IPS-15b (cell line): ENCODE results near the gene PROM1.

Experiments used
- H3K27me3 ChIP-seq: one replicate; pipeline ENCODE4 v1.6.1; 2013; ENCODE audit warnings: low read length; ENCODE audit not compliant: control insufficient read depth, insufficient read depth
- H3K36me3 ChIP-seq: one replicate; pipeline ENCODE4 v1.6.1; 2013; ENCODE audit warnings: low read length; ENCODE audit not compliant: control insufficient read depth, insufficient read depth
- H3K4me1 ChIP-seq: one replicate; pipeline ENCODE4 v1.6.1; 2013; ENCODE audit warnings: mild to moderate bottlenecking, low read length; ENCODE audit not compliant: control insufficient read depth, insufficient read depth
- H3K4me3 ChIP-seq: one replicate; pipeline ENCODE4 v1.5.1; 2013; ENCODE audit warnings: low read depth, low read length
- H3K9ac ChIP-seq: one replicate; pipeline ENCODE4 v1.6.1; 2013; ENCODE audit warnings: low read depth, mild to moderate bottlenecking, low read length
- H3K9me3 ChIP-seq: one replicate; pipeline ENCODE4 v1.6.1; 2013; ENCODE audit warnings: mild to moderate bottlenecking, low read length; ENCODE audit not compliant: control insufficient read depth, insufficient read depth

The PROM1 gene

DNA sequence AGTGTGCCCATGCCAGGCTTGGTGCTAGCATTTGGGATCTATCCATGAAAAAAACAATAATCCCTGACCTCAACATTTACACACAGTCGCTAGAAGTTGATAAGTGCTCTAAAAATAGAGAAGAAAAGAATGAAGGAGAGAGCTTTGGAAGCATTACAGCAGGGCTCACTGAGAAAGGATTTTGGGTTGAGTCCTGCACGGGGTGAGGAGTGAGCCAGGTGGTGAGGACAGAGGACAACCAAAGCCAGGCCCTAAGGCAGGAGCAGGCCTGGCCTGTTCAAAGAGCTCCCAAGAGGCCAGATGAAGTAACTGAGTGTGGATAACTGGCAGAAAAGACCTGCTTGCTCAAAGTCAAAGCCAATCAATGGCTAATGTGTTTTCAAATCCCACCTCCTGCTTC lies 20.7 kb upstream of the PROM1 start:
- no peak overlapping the region for H3K4me3 ChIP-seq
- H3K9ac ChIP-seq, result no peak overlapping the region
- H3K27me3 ChIP-seq, result no peaks in the 10 kb centered on the region
- H3K9me3 ChIP-seq, result no peaks in the 10 kb centered on the region
- H3K36me3 ChIP-seq, result no peaks in the 10 kb centered on the region
- no peaks in the 10 kb centered on the region for H3K4me1 ChIP-seq

GRCh38 chr4:16102356-16102755 lies 18.5 kb upstream of the PROM1 start:
- no peaks in the 10 kb centered on the region for H3K27me3 ChIP-seq
- no peak overlapping the region for H3K4me3 ChIP-seq
- H3K9ac ChIP-seq, result no peak overlapping the region
- H3K9me3 ChIP-seq, result no peaks in the 10 kb centered on the region
- H3K4me1 ChIP-seq, result no peaks in the 10 kb centered on the region
- no peaks in the 10 kb centered on the region for H3K36me3 ChIP-seq

DNA sequence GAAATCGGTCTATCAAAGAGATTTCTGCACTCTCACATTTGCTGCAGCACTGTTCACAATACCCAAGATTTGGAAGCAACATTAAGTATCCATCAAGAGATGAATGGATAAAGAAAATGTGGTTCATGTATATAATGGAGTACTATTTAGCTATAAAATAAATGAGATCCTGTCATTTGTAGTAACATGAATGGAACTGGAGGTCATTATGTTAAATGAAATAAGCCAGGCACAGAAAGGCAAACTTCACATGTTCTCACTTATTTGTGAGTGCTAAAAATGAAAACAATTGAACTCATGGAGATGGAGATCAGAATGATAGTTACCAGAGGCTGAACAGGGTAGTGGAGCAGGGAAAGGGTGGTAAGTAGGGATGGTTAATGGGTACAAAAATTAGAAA lies 17.0 kb upstream of the PROM1 start:
- no peaks in the 10 kb centered on the region for H3K27me3 ChIP-seq
- no peak overlapping the region for H3K4me3 ChIP-seq
- no peaks in the 10 kb centered on the region for H3K4me1 ChIP-seq
- H3K9ac ChIP-seq, result no peak overlapping the region
- no peaks in the 10 kb centered on the region for H3K9me3 ChIP-seq
- no peaks in the 10 kb centered on the region for H3K36me3 ChIP-seq

GRCh38 chr4:16092682-16093319 lies 9.0 kb upstream of the PROM1 start:
- Histone ChIP-seq H3K27me3 (peaks cover 3% of the 10 kb centered on the region), H3K36me3 (no peaks in the 10 kb centered on the region), H3K9ac (no peak overlapping the region), H3K4me1 (no peaks in the 10 kb centered on the region), H3K9me3 (no peaks in the 10 kb centered on the region), H3K4me3 (no peak overlapping the region)

DNA sequence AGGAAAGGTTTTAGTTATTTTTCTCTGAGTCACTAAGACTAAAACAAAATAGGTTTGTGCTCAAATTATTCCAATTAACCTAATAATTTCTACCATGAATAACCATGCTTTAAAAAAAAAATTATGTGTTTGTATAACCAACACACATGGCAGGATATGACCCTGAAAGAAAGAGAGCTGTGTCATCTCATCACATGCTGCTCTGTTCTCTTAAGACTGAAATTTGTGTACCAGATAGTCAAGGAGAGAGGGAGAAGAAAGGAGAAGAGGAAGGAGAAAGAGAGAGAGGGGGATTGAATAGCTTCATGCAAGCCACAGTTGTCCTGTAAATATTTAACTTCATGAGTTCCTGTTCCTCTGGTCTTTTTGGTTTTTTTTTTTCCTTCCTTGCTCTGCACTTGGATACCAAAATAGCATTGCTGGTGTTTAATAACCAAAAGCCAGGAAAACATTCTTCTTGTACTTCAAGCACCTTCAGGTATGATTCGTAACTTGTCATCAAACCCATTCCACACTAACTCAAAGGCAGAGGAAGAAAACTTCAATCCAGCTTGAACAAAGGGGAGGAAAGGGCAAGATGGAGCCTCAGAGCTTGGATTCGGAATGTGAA lies 6.4 kb upstream of the PROM1 start:
- H3K4me1 ChIP-seq, result no peaks in the 10 kb centered on the region
- H3K9me3 ChIP-seq, result no peaks in the 10 kb centered on the region
- no peak overlapping the region for H3K9ac ChIP-seq
- no peaks in the 10 kb centered on the region for H3K36me3 ChIP-seq
- peaks cover 25% of the 10 kb centered on the region for H3K27me3 ChIP-seq
- H3K4me3 ChIP-seq, result no peak overlapping the region

GRCh38 chr4:16089156-16089555 lies 5.3 kb upstream of the PROM1 start:
- H3K4me1 ChIP-seq, result no peaks in the 10 kb centered on the region
- H3K9me3 ChIP-seq, result no peaks in the 10 kb centered on the region
- no peak overlapping the region for H3K4me3 ChIP-seq
- peaks cover 35% of the 10 kb centered on the region for H3K27me3 ChIP-seq
- H3K9ac ChIP-seq, result no peak overlapping the region
- no peaks in the 10 kb centered on the region for H3K36me3 ChIP-seq

DNA sequence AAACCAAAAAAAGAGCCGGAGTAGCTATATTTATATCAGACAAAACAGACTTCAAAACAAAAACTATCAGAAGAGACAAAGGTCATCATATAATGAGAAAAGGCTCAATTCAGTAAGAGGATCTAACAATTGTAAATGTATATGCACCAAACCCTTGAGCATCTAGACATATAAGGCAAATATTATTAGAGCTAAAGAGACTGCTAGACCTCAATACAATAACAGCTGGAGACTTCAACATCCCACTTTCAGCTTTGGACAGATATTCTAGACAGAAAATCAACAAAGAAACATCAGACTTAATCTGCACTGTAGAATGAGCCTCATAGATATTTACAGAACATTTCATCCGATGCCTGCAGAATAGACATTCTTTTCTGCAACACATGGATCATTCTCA lies 4.8 kb upstream of the PROM1 start:
- H3K9me3 ChIP-seq, result no peaks in the 10 kb centered on the region
- peaks cover 36% of the 10 kb centered on the region for H3K27me3 ChIP-seq
- no peaks in the 10 kb centered on the region for H3K36me3 ChIP-seq
- H3K9ac ChIP-seq, result no peak overlapping the region
- no peaks in the 10 kb centered on the region for H3K4me1 ChIP-seq
- H3K4me3 ChIP-seq, result no peak overlapping the region

DNA sequence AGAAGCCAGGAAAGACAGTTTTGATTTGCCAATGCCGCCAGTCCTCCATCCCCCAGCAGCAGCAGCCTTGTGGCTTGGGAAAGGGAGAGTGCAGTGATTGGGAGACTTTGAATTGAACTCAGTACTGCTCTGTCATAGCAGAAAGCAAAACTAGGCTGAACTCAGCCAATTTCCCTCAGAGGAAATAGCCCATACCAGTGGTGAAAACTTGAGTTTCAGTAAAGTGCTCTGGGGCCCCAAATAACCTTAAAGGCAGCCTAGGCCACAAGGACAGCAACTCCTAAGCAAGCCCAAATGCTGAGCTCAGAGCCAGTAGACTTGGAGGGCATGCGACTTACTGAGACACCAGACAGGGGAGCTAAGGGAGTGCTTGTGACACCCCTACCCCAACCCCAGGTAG lies 2.0 kb upstream of the PROM1 start:
- no peaks in the 10 kb centered on the region for H3K4me1 ChIP-seq
- no peak overlapping the region for H3K4me3 ChIP-seq
- H3K9ac ChIP-seq, result no peak overlapping the region
- H3K9me3 ChIP-seq, result no peaks in the 10 kb centered on the region
- no peaks in the 10 kb centered on the region for H3K36me3 ChIP-seq
- peaks cover 47% of the 10 kb centered on the region for H3K27me3 ChIP-seq

DNA sequence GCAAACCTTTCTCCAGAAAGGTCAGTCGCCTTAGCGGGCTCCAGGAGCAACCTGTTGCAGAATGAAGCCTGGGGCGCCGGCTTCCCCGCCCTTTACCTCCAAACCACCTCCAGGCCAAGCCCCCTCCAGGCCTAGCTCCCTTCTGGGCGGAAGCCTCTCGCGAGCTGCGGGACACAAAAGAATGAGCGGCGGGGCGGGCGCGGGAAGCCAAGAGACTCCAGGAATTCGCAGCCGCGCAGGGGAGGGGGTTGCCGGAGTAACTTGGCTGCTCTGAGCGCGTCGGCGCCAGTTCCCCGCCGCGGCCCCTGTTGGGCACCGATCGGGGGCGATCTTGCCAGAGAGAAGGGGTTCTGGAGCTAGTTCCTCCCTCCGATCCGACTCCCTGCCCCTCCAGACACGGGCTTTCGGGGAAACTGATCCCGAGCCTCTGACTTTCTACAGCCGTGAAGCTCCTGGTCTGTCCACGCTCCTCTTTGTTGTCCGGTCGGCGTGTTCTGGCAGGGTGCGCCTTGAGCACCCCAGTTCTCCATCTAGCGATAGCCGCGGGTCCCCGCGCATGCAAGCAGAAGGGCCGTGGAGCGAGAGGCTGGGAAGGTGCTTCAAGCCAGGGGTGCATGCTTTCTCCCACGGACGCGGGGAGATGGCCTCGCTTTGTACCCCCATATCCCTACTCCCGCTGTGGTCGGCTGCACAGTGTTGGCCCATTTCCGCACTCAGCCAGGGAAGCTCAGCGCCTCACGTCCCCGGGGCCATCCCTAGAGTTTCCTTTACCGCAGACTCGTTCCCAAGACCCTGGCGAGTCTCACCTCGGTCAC lies 1.2 kb downstream of the PROM1 start:
- Histone ChIP-seq H3K36me3 (no peaks in the 10 kb centered on the region), H3K9ac (peak overlapping the region; percentile 82), H3K4me3 (peak overlapping the region; percentile 87), H3K9me3 (no peaks in the 10 kb centered on the region), H3K27me3 (peaks cover 44% of the 10 kb centered on the region), H3K4me1 (peaks cover 5% of the 10 kb centered on the region)

- Histone ChIP-seq H3K9me3 (no peaks in the 10 kb centered on the region), H3K4me1 (peaks cover 6% of the 10 kb centered on the region), H3K9ac (peak overlapping the region; percentile 82), H3K4me3 (peak overlapping the region; percentile 87), H3K27me3 (peaks cover 39% of the 10 kb centered on the region), H3K36me3 (no peaks in the 10 kb centered on the region)
These were observed 1.8 kb downstream of the PROM1 start for GRCh38 chr4:16082041-16082425.

- Histone ChIP-seq H3K9ac (no peak overlapping the region), H3K4me3 (no peak overlapping the region), H3K27me3 (peaks cover 11% of the 10 kb centered on the region), H3K36me3 (peaks cover 4% of the 10 kb centered on the region), H3K4me1 (peaks cover 21% of the 10 kb centered on the region), H3K9me3 (no peaks in the 10 kb centered on the region)
These were observed 4.8 kb downstream of the PROM1 start for GRCh38 chr4:16079046-16079445.
